Spleen (tissue), 7 donors: Measurements from ENCODE around the gene PREB.

Experiments
- POLR2AphosphoS5 ChIP-seq, 3 donors: sonication (generic); formaldehyde crosslinking; IDR thresholded peaks; one replicate each; pipeline ENCODE4 v1.5.1; 2017; ENCODE audit warnings: antibody characterized with exemption in 3 of 3
- TF ChIP-seq, protein P1 (sequence below), 11 experiments: fragments of 200-600 bp in 7 of 11; fragments of 450-650 bp in 4 of 11; sonication (generic) in 4 of 11; IDR thresholded peaks in 8 of 11; conservative IDR thresholded peaks in 3 of 11; 1 replicate in 7 of 11; 2 replicates in 4 of 11; pipeline versions ENCODE4 v1.4.0 to v1.8.0; 2016 to 2021; ENCODE audit warnings: antibody characterized with exemption in 11 of 11, inconsistent platforms in 4 of 11, mild to moderate bottlenecking in 1 of 11
- donor health status: DM: no; HTN: no; CAD: no; lungs with moderate emphysema.
- donor health status: DM: no; HTN: no; CAD: no.
- donor health status: DM: no; HTN: no; CAD: no.

DNA sequence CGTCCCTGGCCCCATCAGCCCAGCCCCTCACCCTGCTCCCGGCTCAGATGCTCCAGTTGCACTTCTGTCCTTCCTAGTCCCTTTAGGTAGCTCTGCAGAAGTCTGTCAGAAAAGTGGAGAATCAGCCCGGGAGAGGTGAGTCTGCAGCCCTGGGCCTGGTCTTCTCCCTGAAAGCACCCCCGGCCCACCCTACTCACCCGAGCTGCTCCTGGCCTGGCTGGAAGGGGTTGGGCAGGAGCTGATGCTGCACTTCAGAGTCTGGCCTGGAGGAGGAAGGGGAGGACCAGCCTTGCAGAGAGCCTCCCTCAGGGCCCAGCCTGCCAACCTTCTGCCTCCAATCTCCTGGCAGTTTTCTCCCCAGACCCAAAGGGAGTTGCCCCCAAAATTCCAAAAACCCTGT lies 32.1 kb downstream of the PREB start:
- TF ChIP-seq, protein P1, sequence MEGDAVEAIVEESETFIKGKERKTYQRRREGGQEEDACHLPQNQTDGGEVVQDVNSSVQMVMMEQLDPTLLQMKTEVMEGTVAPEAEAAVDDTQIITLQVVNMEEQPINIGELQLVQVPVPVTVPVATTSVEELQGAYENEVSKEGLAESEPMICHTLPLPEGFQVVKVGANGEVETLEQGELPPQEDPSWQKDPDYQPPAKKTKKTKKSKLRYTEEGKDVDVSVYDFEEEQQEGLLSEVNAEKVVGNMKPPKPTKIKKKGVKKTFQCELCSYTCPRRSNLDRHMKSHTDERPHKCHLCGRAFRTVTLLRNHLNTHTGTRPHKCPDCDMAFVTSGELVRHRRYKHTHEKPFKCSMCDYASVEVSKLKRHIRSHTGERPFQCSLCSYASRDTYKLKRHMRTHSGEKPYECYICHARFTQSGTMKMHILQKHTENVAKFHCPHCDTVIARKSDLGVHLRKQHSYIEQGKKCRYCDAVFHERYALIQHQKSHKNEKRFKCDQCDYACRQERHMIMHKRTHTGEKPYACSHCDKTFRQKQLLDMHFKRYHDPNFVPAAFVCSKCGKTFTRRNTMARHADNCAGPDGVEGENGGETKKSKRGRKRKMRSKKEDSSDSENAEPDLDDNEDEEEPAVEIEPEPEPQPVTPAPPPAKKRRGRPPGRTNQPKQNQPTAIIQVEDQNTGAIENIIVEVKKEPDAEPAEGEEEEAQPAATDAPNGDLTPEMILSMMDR (IDR thresholded peaks at IDR 0.05 in 8 of 11, conservative IDR thresholded peaks at IDR 0.05 in 3 of 11) = no peak
- no peak for TF ChIP-seq POLR2AphosphoS5 (IDR thresholded peaks at IDR 0.05)
